Adipocyte (in vitro differentiated cells): ENCODE measurements around the gene TSSC4.
A peak's percentile ranks its signal among the peaks of the same experiment; 100 is the strongest.
"Not testable (repeated sequence)": the region's sequence is repeated elsewhere in the genome, so short reads cannot be mapped to it uniquely, and the experiment has no call there.

Experiments used
- DNase-seq: peaks from one replicate; pipeline ENCODE4 v3.0.0-alpha.2; 2015; ENCODE audit warnings: low read depth
- H3K27me3 ChIP-seq: replicated peaks from 2 replicates; pipeline ENCODE4 v1.7.0; 2013; ENCODE audit warnings: mild to moderate bottlenecking, low read length, moderate library complexity; ENCODE audit not compliant: control insufficient read depth, insufficient read depth
- H3K36me3 ChIP-seq: 2 replicates; pipeline ENCODE4 v1.7.0; 2013; ENCODE audit warnings: low read length, mild to moderate bottlenecking, moderate library complexity; ENCODE audit not compliant: control insufficient read depth, insufficient read depth, severe bottlenecking
- H3K4me1 ChIP-seq: 2 replicates; pipeline ENCODE4 v1.7.0; 2013; ENCODE audit warnings: mild to moderate bottlenecking, low read length, moderate library complexity; ENCODE audit not compliant: control insufficient read depth, insufficient read depth
- H3K4me3 ChIP-seq: 2 replicates; pipeline ENCODE4 v1.7.0; 2013; ENCODE audit warnings: mild to moderate bottlenecking, low read length, moderate library complexity
- H3K9ac ChIP-seq: 2 replicates; pipeline ENCODE4 v1.7.0; 2013; ENCODE audit warnings: mild to moderate bottlenecking, low read length, moderate library complexity
- H3K9me3 ChIP-seq: 2 replicates; pipeline ENCODE4 v1.7.0; 2013; ENCODE audit warnings: mild to moderate bottlenecking, low read length, moderate library complexity; ENCODE audit not compliant: control insufficient read depth

TSSC4 gene

DNA sequence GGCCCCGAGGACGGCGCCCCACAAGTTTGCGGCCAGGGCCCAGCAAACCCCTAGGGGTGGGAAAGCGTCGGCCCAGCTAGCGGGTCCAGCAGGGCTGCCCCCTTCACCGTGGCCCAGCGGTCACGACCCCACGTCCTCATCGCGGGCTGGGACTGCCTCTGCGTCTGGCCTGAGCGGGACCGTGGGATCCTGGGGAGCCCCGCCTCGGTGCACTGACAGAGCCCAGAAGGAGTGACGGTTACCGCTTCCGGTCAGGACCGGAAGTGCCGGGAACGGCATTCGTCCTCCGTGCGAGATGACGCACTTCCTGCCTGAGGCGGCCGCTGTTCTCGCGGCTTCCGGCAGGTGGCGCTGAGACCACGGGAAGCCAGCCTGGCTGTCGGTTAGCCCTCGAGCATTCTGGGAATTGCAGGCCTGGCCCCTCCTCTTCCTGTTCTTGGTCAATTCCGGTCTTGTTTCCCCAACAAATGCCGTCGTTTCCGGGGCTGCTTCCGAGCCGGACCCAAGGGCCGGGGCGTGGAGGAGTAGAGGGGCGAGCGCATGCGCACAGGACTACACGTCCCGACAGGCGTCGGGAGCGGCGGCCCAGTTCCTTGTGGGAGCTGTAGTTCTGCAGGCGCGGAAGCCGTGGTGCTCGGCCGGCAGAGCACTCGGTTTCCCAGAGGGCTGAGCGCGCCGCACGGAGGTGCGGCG is at the start of gene TSSC4:
TSS of gene TSSC4 (plus strand) at position 682 of the 693 bp plus-strand sequence. CDS start 1,884 bp downstream, outside the sequence.
- DNase-seq, result peak; percentile 100
- Histone ChIP-seq H3K9me3 (no peaks in the 10 kb centered on the region), H3K9ac (peak within 1 kb of the TSS; percentile 100), H3K27me3 (no peaks in the 10 kb centered on the region), H3K4me1 (peaks cover 27% of the 10 kb centered on the region), H3K4me3 (peak within 1 kb of the TSS; percentile 100), H3K36me3 (peaks cover 53% of the 10 kb centered on the region)

GRCh38 chr11:2351701-2352100 is 48.8 kb upstream of the TSSC4 start:
- Histone ChIP-seq H3K9ac (no peak overlapping the region), H3K4me3 (no peak overlapping the region), H3K27me3 (no peaks in the 10 kb centered on the region), H3K36me3 (no peaks in the 10 kb centered on the region), H3K4me1 (no peaks in the 10 kb centered on the region), H3K9me3 (peaks cover 35% of the 10 kb centered on the region)
- DNase-seq, result no peak

DNA sequence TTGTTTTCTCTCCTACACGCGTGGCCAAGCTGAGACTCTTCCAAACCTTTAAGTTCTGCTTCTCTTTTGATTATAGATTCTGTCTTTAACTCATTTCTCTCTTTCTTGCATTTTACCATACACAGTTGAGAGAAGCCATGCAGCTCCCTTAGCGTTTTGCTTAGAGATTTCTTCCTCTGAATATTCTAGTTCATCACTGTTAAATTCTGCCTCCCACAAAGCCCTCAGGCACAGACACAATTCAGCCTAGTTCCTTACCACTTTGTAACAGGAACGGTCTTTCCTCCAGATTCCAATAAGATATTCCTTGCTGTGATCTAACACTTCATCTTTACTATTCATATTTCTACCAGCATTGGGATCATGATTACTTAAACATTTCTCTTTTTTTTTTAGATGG is 48.1 kb upstream of the TSSC4 start:
- no peaks in the 10 kb centered on the region for H3K4me1 ChIP-seq
- DNase-seq, result no peak

GRCh38 chr11:2355000-2355644 is 45.4 kb upstream of the TSSC4 start:
- Histone ChIP-seq H3K9ac (no peak overlapping the region), H3K9me3 (peaks cover 24% of the 10 kb centered on the region), H3K4me3 (no peak overlapping the region), H3K27me3 (no peaks in the 10 kb centered on the region), H3K36me3 (no peaks in the 10 kb centered on the region), H3K4me1 (no peaks in the 10 kb centered on the region)
- DNase-seq, result peak; percentile 11

More for the DNA sequence above, 48.1 kb upstream of the TSSC4 start:
- H3K36me3 ChIP-seq, result no peaks in the 10 kb centered on the region
- no peaks in the 10 kb centered on the region for H3K27me3 ChIP-seq
- H3K4me3 ChIP-seq, result no peak overlapping the region
- peaks cover 35% of the 10 kb centered on the region for H3K9me3 ChIP-seq
- H3K9ac ChIP-seq, result no peak overlapping the region

DNA sequence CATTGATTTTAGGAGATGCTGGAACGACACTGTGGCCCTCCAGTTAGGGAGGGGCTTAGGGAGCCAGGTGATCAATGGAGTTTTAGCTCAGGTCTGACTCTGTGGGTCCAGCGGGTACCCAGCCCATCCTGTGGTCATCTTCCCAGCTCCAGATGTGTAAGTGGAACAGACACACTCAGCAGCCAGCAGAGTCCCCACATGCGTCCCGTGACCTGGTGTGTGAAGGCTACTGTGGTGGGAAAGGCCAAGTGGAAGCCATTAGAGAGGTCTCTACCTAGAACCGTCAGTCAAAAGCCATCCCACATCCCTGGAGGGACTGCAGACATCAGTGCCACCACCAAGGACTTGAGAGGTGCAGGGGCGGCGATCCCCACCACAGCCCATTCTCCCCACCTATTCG is 43.3 kb upstream of the TSSC4 start:
- Histone ChIP-seq H3K36me3 (no peaks in the 10 kb centered on the region), H3K4me1 (no peaks in the 10 kb centered on the region), H3K9me3 (peaks cover 3% of the 10 kb centered on the region), H3K4me3 (no peak overlapping the region), H3K9ac (no peak overlapping the region), H3K27me3 (no peaks in the 10 kb centered on the region)
- no peak for DNase-seq

GRCh38 chr11:2357651-2358050 is 42.9 kb upstream of the TSSC4 start:
- H3K36me3 ChIP-seq, H3K4me3 ChIP-seq, DNase-seq, H3K9ac ChIP-seq, H3K4me1 ChIP-seq, H3K9me3 ChIP-seq, H3K27me3 ChIP-seq: not testable (repeated sequence)

DNA sequence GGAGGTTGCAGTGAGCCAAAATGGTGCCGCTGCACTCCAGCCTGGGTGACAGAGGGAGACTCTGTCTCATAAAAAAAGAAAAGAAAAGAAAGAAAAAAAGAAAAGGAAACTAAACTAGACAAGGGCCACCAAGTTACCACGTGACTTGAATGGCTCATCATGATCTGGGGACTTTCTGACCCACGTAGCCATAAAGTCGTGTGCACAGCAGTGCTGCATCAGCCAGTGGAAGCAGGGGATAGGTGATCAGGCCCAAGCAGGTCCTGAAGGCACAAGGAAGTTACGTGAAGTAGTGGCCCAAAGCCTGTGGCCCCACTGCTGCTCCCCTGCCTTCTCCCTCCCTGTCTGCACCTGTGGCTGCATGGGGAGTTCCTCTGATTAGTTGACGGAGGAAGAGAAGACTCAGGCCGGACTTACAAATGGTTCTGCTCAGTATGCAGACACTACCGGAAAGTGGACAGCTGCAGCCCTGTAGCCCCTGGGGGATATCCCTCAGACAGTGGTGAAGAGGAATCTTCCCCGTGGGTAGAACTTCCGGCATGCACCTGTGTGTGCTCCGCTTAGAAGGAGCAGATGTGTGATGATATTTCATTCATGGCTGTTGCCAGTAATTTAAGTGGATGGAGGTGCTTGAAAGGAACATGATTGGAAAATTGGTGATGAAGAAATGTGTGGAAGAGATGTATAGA is 41.7 kb upstream of the TSSC4 start:
- Histone ChIP-seq H3K4me1 (peaks cover 7% of the 10 kb centered on the region), H3K9me3 (no peaks in the 10 kb centered on the region), H3K4me3 (no peak overlapping the region), H3K27me3 (no peaks in the 10 kb centered on the region), H3K36me3 (no peaks in the 10 kb centered on the region), H3K9ac (no peak overlapping the region)
- DNase-seq, result no peak

DNA sequence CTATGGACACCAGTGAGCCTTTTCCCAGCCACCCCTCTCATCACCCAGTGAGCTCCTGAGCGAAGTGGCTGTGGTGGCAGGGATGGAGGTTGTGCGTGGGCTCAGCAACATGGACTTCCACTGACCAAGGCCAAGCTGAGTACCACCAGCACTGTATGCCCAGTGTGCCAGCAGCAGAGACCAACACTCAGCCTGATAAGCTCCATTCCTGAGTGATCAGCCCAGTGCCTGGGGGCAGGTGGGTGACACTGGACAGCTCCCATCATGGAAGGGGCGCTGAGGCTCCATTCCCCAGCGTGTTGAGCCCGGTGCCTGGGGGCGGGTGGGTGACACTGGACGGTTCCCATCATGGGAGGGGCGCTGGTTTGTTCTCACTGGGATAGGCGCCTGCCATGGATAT is 41.0 kb upstream of the TSSC4 start:
- Histone ChIP-seq H3K4me3 (no peak overlapping the region), H3K27me3 (no peaks in the 10 kb centered on the region), H3K4me1 (peaks cover 7% of the 10 kb centered on the region), H3K9ac (no peak overlapping the region), H3K36me3 (no peaks in the 10 kb centered on the region), H3K9me3 (no peaks in the 10 kb centered on the region)
- no peak for DNase-seq

- no peak overlapping the region for H3K4me3 ChIP-seq
- no peak for DNase-seq
- no peak overlapping the region for H3K9ac ChIP-seq
- H3K27me3 ChIP-seq, result no peaks in the 10 kb centered on the region
- H3K9me3 ChIP-seq, result no peaks in the 10 kb centered on the region
- H3K36me3 ChIP-seq, result no peaks in the 10 kb centered on the region
- peaks cover 7% of the 10 kb centered on the region for H3K4me1 ChIP-seq
These were observed 40.4 kb upstream of the TSSC4 start for GRCh38 chr11:2360081-2360642.

DNA sequence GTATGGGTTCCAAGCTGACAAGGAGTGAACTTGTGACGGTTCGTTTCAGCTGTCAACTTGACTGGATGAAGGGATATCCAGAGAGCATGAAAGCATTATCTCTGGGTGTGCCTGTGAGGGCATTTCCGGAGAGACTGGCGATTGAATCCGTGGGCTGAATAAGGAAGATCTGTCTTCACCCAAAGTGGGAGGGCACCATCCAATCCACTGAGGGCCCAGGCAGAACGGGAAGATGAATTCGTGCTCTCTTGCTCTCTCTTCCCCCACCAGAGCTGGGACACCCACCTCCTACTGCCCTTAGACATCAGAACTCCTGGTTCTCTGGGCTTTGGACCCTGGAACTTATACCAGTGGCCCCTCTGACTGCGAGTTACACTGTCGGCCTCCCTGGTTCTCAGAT is 39.0 kb upstream of the TSSC4 start:
- H3K4me1 ChIP-seq, result peaks cover 7% of the 10 kb centered on the region
- no peaks in the 10 kb centered on the region for H3K27me3 ChIP-seq
- no peak overlapping the region for H3K9ac ChIP-seq
- no peak for DNase-seq
- no peaks in the 10 kb centered on the region for H3K36me3 ChIP-seq
- no peaks in the 10 kb centered on the region for H3K9me3 ChIP-seq
- H3K4me3 ChIP-seq, result no peak overlapping the region

DNA sequence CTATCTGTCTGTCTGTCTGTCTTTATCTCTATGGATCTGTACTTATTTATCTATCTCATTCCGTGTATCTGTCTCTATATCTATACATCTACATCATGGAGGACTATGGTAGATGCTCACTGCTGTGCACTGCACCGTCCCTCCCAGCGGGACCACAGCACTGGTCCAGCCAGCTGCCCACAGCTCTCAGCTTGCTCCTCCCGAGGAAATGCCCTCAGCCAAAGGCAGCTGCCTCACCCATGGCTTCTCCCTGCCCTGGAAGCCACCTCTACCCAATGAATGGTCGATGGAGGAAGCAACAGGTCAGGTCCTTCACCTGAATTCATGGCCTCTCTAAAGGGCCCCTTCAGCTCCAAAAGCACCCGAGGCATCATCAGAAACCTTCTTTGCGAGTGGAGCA is 38.1 kb upstream of the TSSC4 start:
- Histone ChIP-seq H3K9ac (no peak overlapping the region), H3K4me3 (no peak overlapping the region), H3K27me3 (no peaks in the 10 kb centered on the region), H3K36me3 (no peaks in the 10 kb centered on the region), H3K9me3 (no peaks in the 10 kb centered on the region), H3K4me1 (peaks cover 7% of the 10 kb centered on the region)
- DNase-seq, result no peak
